Fibroblast of lung (primary cell): Measurements from ENCODE around the gene UBR4.

Source experiments
- CTCF ChIP-seq, 2 donors: IDR thresholded peaks in 1 of 2; conservative IDR thresholded peaks in 1 of 2; 1 replicate in 1 of 2; 2 replicates in 1 of 2; pipeline ENCODE4 v1.5.1; 2011 to 2012; ENCODE audit warnings: low read length in 2 of 2, control low read depth in 1 of 2, inconsistent platforms in 1 of 2, low read depth in 1 of 2, mild to moderate bottlenecking in 1 of 2
- EZH2 ChIP-seq: IDR thresholded peaks from 2 replicates; pipeline ENCODE4 v1.5.1; 2012; ENCODE audit warnings: low read length, control low read depth, mild to moderate bottlenecking; ENCODE audit errors: missing control alignments

- TF ChIP-seq EZH2 (no peak), CTCF (conservative IDR thresholded peaks at IDR 0.05 in 1 of 2, IDR thresholded peaks at IDR 0.05 in 1 of 2; ENCODE audit: low read depth in 1 of 2, low read length in 2 of 2) (no peak)
These were observed 10.9 kb upstream of the UBR4 start for GRCh38 chr1:19220991-19221390.
